CD14-positive monocyte (primary cell): ENCODE measurements around the gene FXYD4. TPM values are rescaled to one million over a fixed set of nuclear protein-coding genes. Genes with fewer than 3 reads are reported as not detected.

Experiments used
- DNase-seq, 3 donors: peaks; one replicate each; pipeline ENCODE4 v3.0.0-alpha.2; 2011 to 2022
- H2AFZ ChIP-seq: 2 replicates; pipeline ENCODE4 v1.6.0; 2012; ENCODE audit warnings: mild to moderate bottlenecking, low read depth, low read length, inconsistent platforms; ENCODE audit not compliant: insufficient read depth, poor library complexity, severe bottlenecking
- H3K27ac ChIP-seq, 2 donors: 1 replicate in 1 of 2; 2 replicates in 1 of 2; pipeline ENCODE4 v1.5.1; 2012 to 2013; ENCODE audit warnings: low read length in 2 of 2, control low read depth in 1 of 2, inconsistent platforms in 1 of 2, low read depth in 1 of 2, mild to moderate bottlenecking in 1 of 2
- H3K27me3 ChIP-seq, 2 donors: one replicate each; pipeline versions ENCODE4 v1.6.0 to v1.6.1; 2011 to 2013; ENCODE audit warnings: low read length in 2 of 2; ENCODE audit not compliant: control insufficient read depth in 2 of 2, insufficient read depth in 2 of 2
- H3K36me3 ChIP-seq, 2 donors: replicated peaks in 1 of 2; 1 replicate in 1 of 2; 2 replicates in 1 of 2; pipeline versions ENCODE4 v1.5.1 to v1.6.1; 2012 to 2013; ENCODE audit warnings: low read length in 2 of 2, control low read depth in 1 of 2, inconsistent platforms in 1 of 2, mild to moderate bottlenecking in 1 of 2; ENCODE audit not compliant: insufficient read depth in 2 of 2, control insufficient read depth in 1 of 2
- H3K4me1 ChIP-seq, 2 donors: 1 replicate in 1 of 2; 2 replicates in 1 of 2; pipeline versions ENCODE4 v1.5.1 to v1.6.1; 2012 to 2013; ENCODE audit warnings: low read length in 2 of 2, control low read depth in 1 of 2, inconsistent platforms in 1 of 2, mild to moderate bottlenecking in 1 of 2, moderate library complexity in 1 of 2; ENCODE audit not compliant: insufficient read depth in 2 of 2, control insufficient read depth in 1 of 2
- H3K4me2 ChIP-seq: replicated peaks from 2 replicates; pipeline ENCODE3; 2012; ENCODE audit warnings: low read length, moderate library complexity, mild to moderate bottlenecking; ENCODE audit not compliant: poor library complexity, severe bottlenecking; ENCODE audit errors: extremely low read depth
- H3K4me3 ChIP-seq, 3 experiments: fragments of 200-600 bp in 1 of 3; sonication (generic) in 1 of 3; replicated peaks in 1 of 3; 1 replicate in 2 of 3; 2 replicates in 1 of 3; pipeline ENCODE4 v1.5.1; 2011 to 2013; ENCODE audit warnings: low read length in 3 of 3, mild to moderate bottlenecking in 3 of 3, control low read depth in 2 of 3, low read depth in 2 of 3, inconsistent platforms in 1 of 3, moderate library complexity in 1 of 3
- H3K79me2 ChIP-seq: 2 replicates; pipeline ENCODE4 v1.6.0; 2012; ENCODE audit warnings: mild to moderate bottlenecking, control low read depth, inconsistent platforms, low read length, moderate library complexity; ENCODE audit not compliant: insufficient read depth
- H3K9ac ChIP-seq: 2 replicates; pipeline ENCODE4 v1.6.0; 2017; ENCODE audit warnings: low read length, mild to moderate bottlenecking; ENCODE audit not compliant: insufficient read depth, poor library complexity, severe bottlenecking
- H3K9me3 ChIP-seq, 2 donors: replicated peaks in 1 of 2; 1 replicate in 1 of 2; 2 replicates in 1 of 2; pipeline versions ENCODE4 v1.5.1 to v1.6.1; 2012 to 2013; ENCODE audit warnings: low read length in 2 of 2, control low read depth in 1 of 2; ENCODE audit not compliant: control insufficient read depth in 1 of 2, insufficient read depth in 1 of 2
- H4K20me1 ChIP-seq: 2 replicates; pipeline ENCODE4 v1.6.0; 2012; ENCODE audit warnings: mild to moderate bottlenecking, low read length, control low read depth, moderate library complexity; ENCODE audit not compliant: insufficient read depth
- H3K27ac Mint-ChIP-seq, 7 donors: one replicate each; pipeline ENCODE4 v1.8.0; 2020; ENCODE audit warnings: mild to moderate bottlenecking in 7 of 7, mixed read lengths in 7 of 7, moderate library complexity in 6 of 7, inconsistent platforms in 2 of 7
- H3K27me3 Mint-ChIP-seq, 3 donors: one replicate each; pipeline ENCODE4 v1.8.0; 2021 to 2022; ENCODE audit warnings: low read depth in 3 of 3, mild to moderate bottlenecking in 3 of 3, mixed read lengths in 3 of 3, moderate library complexity in 3 of 3, inconsistent platforms in 1 of 3
- H3K36me3 Mint-ChIP-seq, 2 donors: one replicate each; pipeline ENCODE4 v1.8.0; 2020; ENCODE audit warnings: mixed read lengths in 2 of 2, inconsistent platforms in 1 of 2, mild to moderate bottlenecking in 1 of 2
- H3K4me1 Mint-ChIP-seq: one replicate; pipeline ENCODE4 v1.8.0; 2020; ENCODE audit warnings: mild to moderate bottlenecking, mixed read lengths
- H3K4me3 Mint-ChIP-seq, 2 donors: one replicate each; pipeline ENCODE4 v1.8.0; 2020; ENCODE audit warnings: mild to moderate bottlenecking in 2 of 2, mixed read lengths in 2 of 2, moderate library complexity in 1 of 2
- H3K9me3 Mint-ChIP-seq, 7 donors: one replicate each; pipeline ENCODE4 v1.8.0; 2020 to 2022; ENCODE audit warnings: mixed read lengths in 7 of 7, mild to moderate bottlenecking in 6 of 7, moderate library complexity in 6 of 7, inconsistent platforms in 2 of 7
- WGBS: methylation state at CpG from one replicate; pipeline ENCODE4 v1.1.5; 2013; ENCODE audit warnings: missing lambda C conversion rate; ENCODE audit not compliant: insufficient coverage; 5-methylcytosine and 5-hydroxymethylcytosine counted together
- intact Hi-C, 2 donors: fragments of 100-400 bp; cut with micrococcal nuclease; formaldehyde crosslinking; loops; one replicate each; pipeline versions ENCODE4 v1.15.0 to v1.15.1; 2023
- polyA plus RNA-seq, 3 donors: library from polyadenylated mRNA; depleted of rRNA in 1 of 3; unstranded in 2 of 3; stranded (reverse) in 1 of 3; fragments of 300-500 nt in 2 of 3; fragments of >200 nt in 1 of 3; fragmentation: Illumina TruSeq in 2 of 3; gene quantifications; 1 replicate in 2 of 3; 2 replicates in 1 of 3; pipeline ENCODE4 v1.2.3, GENCODE V29; 2012 to 2021
- TF ChIP-seq, protein P1 (sequence below): fragments of 200-600 bp; IDR thresholded peaks from one replicate; pipeline ENCODE4 v1.8.0; 2022; ENCODE audit warnings: antibody characterized with exemption, mild to moderate bottlenecking

FXYD4 gene
- polyA plus RNA-seq, 3 donors: 0.16 TPM; not detected in 2

DNA sequence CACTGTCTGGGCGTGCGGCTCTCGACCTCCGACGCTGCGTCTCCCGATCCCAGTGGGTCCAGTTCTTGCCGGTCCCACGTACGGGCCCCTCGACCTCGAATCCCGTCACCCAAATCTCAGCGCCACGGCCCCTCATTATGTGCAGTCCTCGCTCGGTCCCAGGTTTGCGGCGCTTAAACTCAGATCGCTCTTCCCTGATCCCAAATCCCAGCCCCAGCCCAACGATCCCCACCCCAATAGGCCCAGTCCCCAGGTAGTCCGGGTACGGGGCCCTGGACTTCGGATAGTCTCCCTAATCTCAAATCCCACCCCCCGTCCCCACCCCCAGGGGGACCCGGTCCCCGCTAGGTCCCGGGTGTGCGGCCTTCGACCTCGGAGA is 36.9 kb downstream of the FXYD4 start:
- Mint-ChIP-seq H3K4me1 (peaks cover 44% of the 10 kb centered on the region), H3K4me3 (peak overlapping the region; percentile 96), H3K27me3 (peaks cover 0 to 3% (median 1%) of the 10 kb centered on the region in 3 donors), H3K36me3 (peaks cover 2 to 9% of the 10 kb centered on the region in 2 donors), H3K27ac (peak overlapping the region; percentile 99 to 100 (median 100)), H3K9me3 (peaks cover 0 to 2% (median 0%) of the 10 kb centered on the region in 7 donors)
- H3K79me2 ChIP-seq: peaks cover 66% of the 10 kb centered on the region
- H3K36me3 ChIP-seq: peaks cover 0 to 8% of the 10 kb centered on the region in 2 donors
- peaks cover 45% of the 10 kb centered on the region for H4K20me1 ChIP-seq
- H3K4me2 ChIP-seq: peak overlapping the region; percentile 96
- no peaks in the 10 kb centered on the region for H3K9me3 ChIP-seq
- intact Hi-C loops: loop anchor here in 1 of 2 donors (2.0 kb wide), 1 partner anchor 14 kb away; no protein-coding TSS in a partner anchor
- H3K4me3 ChIP-seq: peak overlapping the region; percentile 59 to 86 (median 65)
- peak overlapping the region; percentile 94 to 99 for H3K27ac ChIP-seq
- H3K9ac ChIP-seq: peak overlapping the region; percentile 97
- WGBS: under 1% methylated on average over 24 of the region's 31 CpGs
- no peak for DNase-seq
- peak overlapping the region; percentile 37 for H2AFZ ChIP-seq
- H3K27me3 ChIP-seq: no peaks in the 10 kb centered on the region
- TF ChIP-seq, protein P1, sequence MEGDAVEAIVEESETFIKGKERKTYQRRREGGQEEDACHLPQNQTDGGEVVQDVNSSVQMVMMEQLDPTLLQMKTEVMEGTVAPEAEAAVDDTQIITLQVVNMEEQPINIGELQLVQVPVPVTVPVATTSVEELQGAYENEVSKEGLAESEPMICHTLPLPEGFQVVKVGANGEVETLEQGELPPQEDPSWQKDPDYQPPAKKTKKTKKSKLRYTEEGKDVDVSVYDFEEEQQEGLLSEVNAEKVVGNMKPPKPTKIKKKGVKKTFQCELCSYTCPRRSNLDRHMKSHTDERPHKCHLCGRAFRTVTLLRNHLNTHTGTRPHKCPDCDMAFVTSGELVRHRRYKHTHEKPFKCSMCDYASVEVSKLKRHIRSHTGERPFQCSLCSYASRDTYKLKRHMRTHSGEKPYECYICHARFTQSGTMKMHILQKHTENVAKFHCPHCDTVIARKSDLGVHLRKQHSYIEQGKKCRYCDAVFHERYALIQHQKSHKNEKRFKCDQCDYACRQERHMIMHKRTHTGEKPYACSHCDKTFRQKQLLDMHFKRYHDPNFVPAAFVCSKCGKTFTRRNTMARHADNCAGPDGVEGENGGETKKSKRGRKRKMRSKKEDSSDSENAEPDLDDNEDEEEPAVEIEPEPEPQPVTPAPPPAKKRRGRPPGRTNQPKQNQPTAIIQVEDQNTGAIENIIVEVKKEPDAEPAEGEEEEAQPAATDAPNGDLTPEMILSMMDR: peak; percentile 12
- H3K4me1 ChIP-seq: peaks cover 38 to 55% of the 10 kb centered on the region in 2 donors

DNA sequence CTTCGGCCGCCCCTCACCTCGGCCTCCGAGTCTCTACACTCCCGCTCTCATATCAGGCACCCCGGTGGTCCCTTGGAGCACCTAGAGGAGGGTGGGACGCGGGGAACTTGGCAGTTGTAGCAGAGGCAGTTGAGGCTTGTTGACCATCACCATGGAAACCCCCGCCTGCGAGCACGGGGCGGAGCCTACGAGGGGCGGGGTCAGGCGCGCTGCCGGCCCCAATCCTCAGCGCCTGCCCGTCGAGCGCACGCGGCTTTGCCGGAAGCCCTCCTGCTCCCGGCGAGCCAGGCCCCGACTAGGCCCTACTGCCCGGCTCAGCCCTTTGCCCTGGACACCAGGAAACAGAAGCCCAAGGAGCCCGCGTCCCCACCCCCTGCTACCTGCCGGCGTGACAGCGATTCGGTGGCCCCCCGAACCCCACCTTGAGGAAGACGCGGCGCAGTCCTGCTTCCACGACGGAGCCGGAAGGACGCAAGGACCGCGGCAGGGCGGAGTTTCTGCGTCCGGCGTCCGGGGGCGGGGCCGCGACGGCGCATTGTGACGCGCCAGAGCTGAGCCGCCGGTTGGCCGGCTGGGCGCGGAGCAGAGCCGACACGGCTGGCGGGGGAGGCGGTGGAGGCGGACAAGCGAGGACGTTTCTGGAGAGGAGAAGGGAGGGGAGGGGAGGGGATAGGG is 37.4 kb downstream of the FXYD4 start, which contains the start of gene HNRNPF:
HNRNPF (minus strand) TSS at position 477 of the 675 bp plus-strand sequence. CDS start 21,302 bp downstream, outside the sequence.
- Histone ChIP-seq H3K9me3 (no peaks in the 10 kb centered on the region), H3K27me3 (no peaks in the 10 kb centered on the region), H3K79me2 (peaks cover 60% of the 10 kb centered on the region), H3K9ac (peak within 1 kb of the TSS; percentile 97), H3K4me2 (peak within 1 kb of the TSS; percentile 96), H2AFZ (peak within 1 kb of the TSS; percentile 65), H3K4me1 (peaks cover 40 to 55% of the 10 kb centered on the region in 2 donors), H3K27ac (peak within 1 kb of the TSS; percentile 94 to 99), H4K20me1 (peaks cover 39% of the 10 kb centered on the region), H3K36me3 (peaks cover 0 to 3% of the 10 kb centered on the region in 2 donors), H3K4me3 (peak within 1 kb of the TSS; percentile 65 to 86 (median 71))
- TF ChIP-seq, protein P1: no peak
- Mint-ChIP-seq H3K27ac (peak within 1 kb of the TSS; percentile 99 to 100 (median 100)), H3K27me3 (peaks cover 0 to 3% (median 1%) of the 10 kb centered on the region in 3 donors), H3K9me3 (peaks cover 0 to 2% (median 0%) of the 10 kb centered on the region in 7 donors), H3K4me3 (peak within 1 kb of the TSS; percentile 96 to 100), H3K4me1 (peaks cover 41% of the 10 kb centered on the region), H3K36me3 (peaks cover 0 to 4% of the 10 kb centered on the region in 2 donors)
- peak; percentile 93 to 95 (median 94) for DNase-seq
- intact Hi-C loops: loop anchor here in 1 of 2 donors (2.0 kb wide), 1 partner anchor 14 kb away; no protein-coding TSS in a partner anchor
- WGBS: under 1% methylated on average over 56 of the region's 68 CpGs
